Activated CD4-positive, CD25-positive, alpha-beta regulatory T cell (primary cell): Measurements from ENCODE around the gene PCDHGA1.
"Not testable (repeated sequence)": the region's sequence is repeated elsewhere in the genome, so short reads cannot be mapped to it uniquely, and the experiment has no call there.

Source experiments
- DNase-seq, 4 experiments: peaks; one replicate each; lab custom pipeline; 2025; lab: John Stamatoyannopoulos, UW

The PCDHGA1 gene

DNA sequence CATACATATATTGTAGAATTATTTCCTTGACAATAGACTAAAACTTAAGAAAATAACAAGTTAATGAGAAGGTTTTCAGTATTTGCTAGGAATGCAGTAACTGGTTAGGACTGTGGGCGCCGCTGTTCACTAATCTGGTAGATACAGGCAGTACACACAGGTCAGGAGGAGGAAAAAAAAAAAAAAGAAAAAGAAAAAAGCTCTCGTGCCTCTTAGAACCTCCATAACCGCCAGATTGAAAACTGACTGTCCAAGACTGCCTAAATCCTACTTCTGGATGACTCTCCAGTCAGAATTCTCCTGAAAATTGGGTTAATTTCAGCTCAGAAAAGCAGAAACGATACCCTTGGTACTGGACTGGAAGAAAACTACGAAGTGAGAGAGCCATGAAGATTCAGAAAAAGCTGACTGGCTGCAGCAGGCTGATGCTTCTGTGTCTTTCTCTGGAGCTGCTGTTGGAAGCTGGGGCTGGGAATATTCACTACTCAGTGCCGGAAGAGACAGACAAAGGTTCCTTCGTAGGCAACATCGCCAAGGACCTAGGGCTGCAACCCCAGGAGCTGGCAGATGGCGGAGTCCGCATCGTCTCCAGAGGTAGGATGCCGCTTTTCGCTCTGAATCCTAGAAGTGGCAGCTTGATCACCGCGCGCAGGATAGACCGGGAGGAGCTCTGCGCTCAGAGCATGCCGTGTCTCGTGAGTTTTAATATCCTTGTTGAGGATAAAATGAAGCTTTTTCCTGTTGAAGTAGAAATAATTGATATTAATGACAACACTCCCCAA is at the start of gene PCDHGA1:
TSS of gene PCDHGA1 (plus strand) at position 216 of the 782 bp plus-strand sequence.
- no peak for DNase-seq

DNA sequence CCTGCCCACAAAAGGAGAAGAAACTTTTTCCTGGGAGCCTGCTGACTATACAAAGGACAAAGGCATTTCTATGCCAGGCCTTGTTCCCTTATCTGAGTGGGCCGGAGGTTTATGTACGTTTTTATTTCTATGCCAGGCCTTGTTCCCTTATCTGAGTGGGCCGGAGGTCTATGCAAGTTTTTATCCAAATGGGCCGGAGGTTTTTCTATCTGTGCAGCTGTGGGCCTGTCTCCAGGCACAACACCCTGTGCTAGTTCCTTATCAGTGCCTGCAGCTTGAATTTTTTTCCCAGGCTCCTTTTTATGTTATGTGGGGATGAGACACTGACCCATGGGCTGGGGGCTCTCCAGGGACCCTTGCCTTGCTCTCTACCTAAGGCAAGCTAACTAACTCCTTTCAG is 31.9 kb upstream of the PCDHGA1 start:
- no peak for DNase-seq

GRCh38 chr5:141303756-141304155 is 26.6 kb upstream of the PCDHGA1 start, which contains the start of gene SLC25A2:
Gene SLC25A2 (minus strand): TSS chr5:141304049. CDS start chr5:141303865, 184 bp downstream.
- no peak for DNase-seq

- no peak for DNase-seq
Observed at GRCh38 chr5:141306630-141307029, 23.7 kb upstream of the PCDHGA1 start.

GRCh38 chr5:141313711-141314110 is 16.6 kb upstream of the PCDHGA1 start:
- no peak for DNase-seq

DNA sequence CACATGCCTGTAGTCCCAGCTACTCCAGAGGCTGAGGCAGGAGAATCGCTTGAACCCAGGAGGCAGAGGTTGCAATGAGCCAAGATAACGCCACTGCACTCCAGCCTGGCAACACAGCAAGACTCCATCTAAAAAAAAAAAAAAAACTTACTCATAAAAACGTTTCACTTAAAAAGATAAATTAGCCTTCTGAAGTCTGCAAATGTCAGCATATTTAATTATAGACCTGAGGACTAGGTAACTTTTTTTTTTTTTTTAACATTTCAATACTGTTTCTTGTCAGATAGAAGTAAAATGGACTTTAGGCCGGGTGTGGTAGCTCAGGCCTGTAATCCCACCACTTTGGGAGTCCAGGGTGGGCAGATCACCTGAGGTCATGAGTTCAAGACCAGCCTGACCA is 13.4 kb upstream of the PCDHGA1 start:
- not testable (repeated sequence) for DNase-seq

- no peak for DNase-seq
Observed at GRCh38 chr5:141319202-141319601, 11.1 kb upstream of the PCDHGA1 start.

GRCh38 chr5:141319699-141320098 is 10.6 kb upstream of the PCDHGA1 start:
- DNase-seq: no peak

DNA sequence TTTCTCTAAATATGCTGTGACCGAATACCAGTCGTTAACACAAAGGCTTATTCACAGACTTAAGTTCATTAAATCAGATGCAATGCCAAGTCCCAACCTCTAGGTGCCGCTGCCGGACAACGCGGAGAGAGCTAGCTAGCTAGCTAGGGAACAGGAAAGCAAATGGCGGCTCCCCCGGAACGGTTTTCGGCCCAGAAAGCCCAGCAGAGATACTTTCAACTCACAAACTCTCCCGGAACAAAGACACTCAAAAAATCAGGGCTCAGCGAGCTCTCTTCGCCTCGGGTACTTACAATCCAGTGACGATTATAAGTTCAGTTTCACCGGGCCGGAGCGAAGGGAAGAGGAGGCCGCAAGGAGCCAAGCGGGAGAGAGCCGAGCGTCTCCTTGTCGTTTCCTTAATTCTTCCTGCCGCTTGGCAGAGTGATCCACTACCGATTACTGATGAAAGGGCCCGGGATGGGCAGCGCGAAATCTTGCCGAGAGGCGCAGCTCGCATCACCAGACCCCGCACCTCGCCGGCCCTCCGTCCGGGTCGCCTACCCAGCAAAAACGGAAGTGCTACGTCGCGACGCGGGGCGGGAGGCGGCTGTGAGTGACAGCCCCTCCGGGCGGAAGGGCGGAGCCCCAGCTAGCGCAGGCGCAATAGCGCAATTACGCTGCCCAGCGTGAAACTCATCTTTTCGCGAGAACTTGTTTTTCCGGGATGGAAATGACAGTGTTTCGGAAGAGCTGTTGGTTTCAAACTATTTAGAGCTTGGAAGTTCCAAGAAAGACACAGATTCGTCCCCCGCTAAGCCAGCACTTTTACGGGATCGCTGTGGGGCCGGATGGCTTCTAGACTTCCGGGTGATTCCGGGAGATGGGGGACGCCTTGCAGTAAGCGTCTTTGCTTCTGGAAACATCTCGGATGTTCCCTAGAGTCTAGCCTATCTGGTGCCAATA is 9.8 kb upstream of the PCDHGA1 start, which contains the start of gene TAF7:
TSS of gene TAF7 (minus strand) at position 560 of the 945 bp plus-strand sequence. CDS start 740 bp downstream, outside the sequence.
- DNase-seq: peak; percentile 79 to 85 (median 83)

- no peak for DNase-seq
Observed at GRCh38 chr5:141322261-141322660, 8.1 kb upstream of the PCDHGA1 start.

GRCh38 chr5:141326088-141326854 is 4.0 kb upstream of the PCDHGA1 start:
- peak; percentile 9 to 45 (median 33) for DNase-seq

GRCh38 chr5:141328231-141328630 is 2.1 kb upstream of the PCDHGA1 start:
- DNase-seq: no peak

- not testable (repeated sequence) for DNase-seq
Observed at GRCh38 chr5:141332571-141332970, 2.3 kb downstream of the PCDHGA1 start.

DNA sequence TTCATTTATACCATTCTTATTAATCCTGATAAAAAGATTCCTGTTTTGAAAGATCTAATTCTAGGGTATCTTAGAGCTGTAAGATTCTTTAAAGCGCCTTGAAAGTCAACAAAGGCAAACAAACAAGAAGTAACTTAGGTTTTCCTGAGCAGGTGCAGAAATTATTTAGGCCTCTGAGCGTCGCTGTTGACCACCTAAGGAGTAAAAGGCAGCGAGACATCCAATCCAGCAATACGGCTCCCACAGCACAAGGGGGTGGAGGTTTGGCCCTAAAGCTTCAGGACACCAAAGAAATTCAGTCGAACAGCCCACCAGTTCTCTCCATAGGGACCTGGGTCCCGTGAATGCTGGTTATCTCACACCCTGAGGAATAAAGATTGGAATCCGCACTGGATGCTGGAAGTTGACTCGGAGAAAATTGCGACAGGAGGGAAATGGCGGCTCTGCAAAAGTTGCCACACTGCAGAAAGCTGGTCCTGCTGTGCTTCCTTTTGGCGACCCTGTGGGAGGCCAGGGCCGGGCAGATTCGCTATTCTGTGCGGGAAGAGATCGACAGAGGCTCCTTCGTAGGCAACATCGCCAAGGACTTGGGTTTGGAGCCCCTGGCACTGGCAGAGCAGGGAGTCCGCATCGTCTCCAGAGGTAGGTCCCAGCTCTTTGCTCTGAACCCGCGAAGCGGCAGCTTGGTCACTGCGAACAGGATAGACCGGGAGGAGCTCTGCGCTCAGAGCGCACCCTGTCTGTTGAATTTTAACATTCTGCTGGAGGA is 8.4 kb downstream of the PCDHGA1 start, which contains the start of gene PCDHGA2:
TSS of gene PCDHGA2 (plus strand) at position 223 of the 769 bp plus-strand sequence.
- no peak for DNase-seq

- not testable (repeated sequence) for DNase-seq
Observed at GRCh38 chr5:141340781-141341354, 10.6 kb downstream of the PCDHGA1 start.

- DNase-seq: no peak
Observed at GRCh38 chr5:141342773-141343172, 12.5 kb downstream of the PCDHGA1 start.

GRCh38 chr5:141343242-141343952 is 13.1 kb downstream of the PCDHGA1 start, which contains the start of gene PCDHGA3:
Gene PCDHGA3 (plus strand): TSS chr5:141343829. CDS start chr5:141344034, 205 bp downstream.
- no peak for DNase-seq

DNA sequence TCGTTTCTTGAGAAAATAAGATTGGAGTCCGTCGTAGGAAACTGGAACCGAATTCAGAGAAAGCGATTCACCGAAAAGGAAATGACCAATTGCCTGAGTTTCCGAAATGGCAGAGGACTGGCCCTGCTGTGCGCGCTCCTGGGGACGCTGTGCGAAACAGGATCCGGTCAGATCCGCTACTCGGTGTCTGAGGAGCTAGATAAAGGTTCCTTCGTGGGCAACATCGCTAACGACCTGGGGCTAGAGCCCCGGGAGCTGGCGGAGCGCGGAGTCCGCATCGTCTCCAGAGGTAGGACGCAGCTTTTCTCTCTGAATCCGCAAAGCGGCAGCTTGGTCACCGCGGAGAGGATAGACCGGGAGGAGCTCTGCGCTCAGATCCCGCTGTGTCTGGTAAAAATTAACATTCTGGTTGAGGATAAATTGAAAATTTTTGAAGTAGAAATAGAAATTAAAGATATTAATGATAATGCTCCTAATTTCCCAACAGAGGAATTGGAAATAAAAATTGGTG is 13.7 kb downstream of the PCDHGA1 start:
- DNase-seq: no peak

GRCh38 chr5:141345327-141345726 is 15.0 kb downstream of the PCDHGA1 start:
- DNase-seq: no peak
